NB4 (cell line): ENCODE results near the gene TM4SF20.

Source experiments
- MYC ChIP-seq: IDR thresholded peaks from 2 replicates; pipeline ENCODE4 v1.6.1; 2011; ENCODE audit warnings: low read depth, low read length
- POLR2A ChIP-seq: IDR thresholded peaks from 2 replicates; pipeline ENCODE4 v1.6.1; 2011; ENCODE audit warnings: mild to moderate bottlenecking; ENCODE audit not compliant: insufficient read length; ENCODE audit errors: extremely low read depth
- TF ChIP-seq, protein P1 (sequence below): IDR thresholded peaks from one replicate; pipeline ENCODE4 v1.5.1; 2012; ENCODE audit warnings: low read depth, low read length
- TF ChIP-seq, protein P2 (sequence below): IDR thresholded peaks from 2 replicates; pipeline ENCODE4 v1.6.1; 2011; ENCODE audit warnings: low read depth, low read length

DNA sequence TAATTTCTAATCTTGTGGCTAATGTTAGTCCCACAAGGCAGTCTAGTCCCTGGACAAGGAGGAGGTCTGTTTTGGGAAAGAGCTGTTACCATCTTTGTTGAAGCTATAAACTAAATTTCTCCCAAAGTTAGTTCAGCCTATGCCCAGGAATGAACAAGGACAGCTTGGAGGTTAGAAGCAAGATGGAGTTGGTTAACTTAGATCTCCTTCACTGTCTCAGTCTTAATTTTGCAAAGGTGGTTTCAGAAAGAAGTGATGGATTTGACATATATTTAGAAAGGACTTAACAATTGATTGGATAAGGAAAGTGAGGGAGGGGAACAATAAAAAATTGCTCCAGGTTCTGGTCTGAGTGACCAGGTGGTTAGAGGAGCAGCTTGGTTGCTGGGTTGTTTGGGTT is 23.2 kb upstream of the TM4SF20 start:
- TF ChIP-seq POLR2A (no peak), MYC (no peak)
- TF ChIP-seq, protein P1, sequence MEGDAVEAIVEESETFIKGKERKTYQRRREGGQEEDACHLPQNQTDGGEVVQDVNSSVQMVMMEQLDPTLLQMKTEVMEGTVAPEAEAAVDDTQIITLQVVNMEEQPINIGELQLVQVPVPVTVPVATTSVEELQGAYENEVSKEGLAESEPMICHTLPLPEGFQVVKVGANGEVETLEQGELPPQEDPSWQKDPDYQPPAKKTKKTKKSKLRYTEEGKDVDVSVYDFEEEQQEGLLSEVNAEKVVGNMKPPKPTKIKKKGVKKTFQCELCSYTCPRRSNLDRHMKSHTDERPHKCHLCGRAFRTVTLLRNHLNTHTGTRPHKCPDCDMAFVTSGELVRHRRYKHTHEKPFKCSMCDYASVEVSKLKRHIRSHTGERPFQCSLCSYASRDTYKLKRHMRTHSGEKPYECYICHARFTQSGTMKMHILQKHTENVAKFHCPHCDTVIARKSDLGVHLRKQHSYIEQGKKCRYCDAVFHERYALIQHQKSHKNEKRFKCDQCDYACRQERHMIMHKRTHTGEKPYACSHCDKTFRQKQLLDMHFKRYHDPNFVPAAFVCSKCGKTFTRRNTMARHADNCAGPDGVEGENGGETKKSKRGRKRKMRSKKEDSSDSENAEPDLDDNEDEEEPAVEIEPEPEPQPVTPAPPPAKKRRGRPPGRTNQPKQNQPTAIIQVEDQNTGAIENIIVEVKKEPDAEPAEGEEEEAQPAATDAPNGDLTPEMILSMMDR, result no peak
- TF ChIP-seq, protein P2, sequence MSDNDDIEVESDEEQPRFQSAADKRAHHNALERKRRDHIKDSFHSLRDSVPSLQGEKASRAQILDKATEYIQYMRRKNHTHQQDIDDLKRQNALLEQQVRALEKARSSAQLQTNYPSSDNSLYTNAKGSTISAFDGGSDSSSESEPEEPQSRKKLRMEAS, result no peak
